Esophagus squamous epithelium (tissue), 5 donors: ENCODE data around the gene GJD3. TPM values are rescaled to one million over a fixed set of nuclear protein-coding genes. Genes with fewer than 3 reads are reported as not detected.

Source experiments
- DNase-seq: peaks from one replicate; lab custom pipeline; 2025; lab: John Stamatoyannopoulos, UW
- H3K27ac ChIP-seq, 4 donors: fragments of 200-600 bp; sonication (generic); one replicate each; pipeline ENCODE4 v1.5.1; 2016 to 2019; ENCODE audit warnings: mild to moderate bottlenecking in 1 of 4
- H3K27me3 ChIP-seq, 4 donors: fragments of 200-600 bp; sonication (generic); 1 replicate in 3 of 4; 2 replicates in 1 of 4; pipeline versions ENCODE4 v1.5.1 to v1.6.0; 2017 to 2021; ENCODE audit warnings: antibody characterized with exemption in 1 of 4
- H3K36me3 ChIP-seq, 3 donors: fragments of 200-600 bp; sonication (generic); one replicate each; pipeline ENCODE4 v1.5.1; 2016 to 2019
- H3K4me1 ChIP-seq, 3 donors: fragments of 200-600 bp; sonication (generic); one replicate each; pipeline ENCODE4 v1.5.1; 2017 to 2019
- H3K4me3 ChIP-seq, 4 donors: fragments of 200-600 bp; sonication (generic); 1 replicate in 3 of 4; 2 replicates in 1 of 4; pipeline ENCODE4 v1.5.1; 2016 to 2019; ENCODE audit warnings: mild to moderate bottlenecking in 2 of 4, moderate library complexity in 1 of 4
- H3K9me3 ChIP-seq, 3 donors: fragments of 200-600 bp; sonication (generic); one replicate each; pipeline ENCODE4 v1.5.1; 2016 to 2019
- POLR2A ChIP-seq, 4 donors: fragments of 450-650 bp; IDR thresholded peaks; one replicate each; pipeline ENCODE4 v1.6.1; 2017; ENCODE audit warnings: antibody characterized with exemption in 4 of 4, mild to moderate bottlenecking in 4 of 4, moderate library complexity in 3 of 4
- WGBS, 2 donors: methylation state at CpG; one replicate each; pipeline ENCODE4 v1.1.5; 2018; 5-methylcytosine and 5-hydroxymethylcytosine counted together
- intact Hi-C: fragments of 100-400 bp; cut with DNase I; formaldehyde crosslinking; loops from one replicate; pipeline ENCODE4 v1.15.0; 2022
- total RNA-seq, 4 donors: library from RNA; depleted of rRNA; stranded (reverse); fragments of >200 nt; gene quantifications; one replicate each; pipeline ENCODE4 v1.1.0, GENCODE V29; 2016
- TF ChIP-seq, protein P1 (sequence below), 6 experiments: fragments of 450-650 bp in 4 of 6; fragments of 200-600 bp in 2 of 6; sonication (generic) in 2 of 6; IDR thresholded peaks; one replicate each; pipeline ENCODE4 v1.5.1; 2016 to 2019; ENCODE audit warnings: antibody characterized with exemption in 6 of 6, mild to moderate bottlenecking in 4 of 6, moderate library complexity in 4 of 6
- donor health status: DM: yes; HTN: yes; CAD: no.

The GJD3 gene
- total RNA-seq, 4 donors from 2014 or later: 0.38 to 1.7 (median 0.47) TPM; not detected in 1

DNA sequence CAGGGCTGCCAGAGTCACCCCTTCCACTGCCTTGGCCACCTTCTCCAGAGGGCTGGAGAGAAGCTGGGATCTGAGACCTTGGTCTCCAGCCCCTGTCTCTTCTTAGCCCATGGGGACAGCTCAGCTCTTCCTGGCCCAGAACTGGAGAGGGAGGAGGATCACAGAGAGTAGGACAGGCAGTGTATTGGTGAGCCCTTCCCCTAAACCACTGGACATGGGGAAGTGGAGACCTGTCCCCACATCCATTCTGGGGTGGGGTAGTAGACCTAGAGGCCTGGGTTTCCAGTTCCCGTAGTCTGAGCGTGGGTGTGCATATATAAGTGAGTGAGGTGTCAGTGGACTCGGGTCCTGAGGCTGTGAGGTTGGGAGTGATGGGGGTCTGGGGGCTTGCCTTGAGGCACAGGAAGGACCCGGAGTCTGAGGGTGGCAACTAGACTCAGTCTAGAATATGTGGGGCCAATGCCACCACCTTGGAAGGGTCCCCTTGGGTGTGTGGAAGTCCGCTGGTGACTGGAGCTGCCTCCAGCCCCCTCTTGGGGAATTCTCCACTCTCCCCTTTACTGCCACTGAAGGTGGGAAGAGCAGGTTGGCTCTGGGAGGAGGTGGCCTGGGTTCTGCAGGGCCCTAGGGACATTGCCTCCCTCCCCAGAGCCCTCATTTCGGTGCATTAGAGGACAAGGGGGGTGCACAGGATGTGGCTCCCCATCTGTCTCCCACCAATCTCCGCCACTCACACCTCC lies 19.9 kb downstream of the GJD3 start:
- H3K9me3 ChIP-seq: no peaks in the 10 kb centered on the region
- H3K36me3 ChIP-seq: peaks cover 0 to 4% (median 0%) of the 10 kb centered on the region in 3 donors
- H3K27me3 ChIP-seq: no peaks in the 10 kb centered on the region
- peaks cover 72 to 99% (median 73%) of the 10 kb centered on the region in 3 donors for H3K4me1 ChIP-seq
- no peak for TF ChIP-seq POLR2A (IDR thresholded peaks at IDR 0.05)
- TF ChIP-seq, protein P1, sequence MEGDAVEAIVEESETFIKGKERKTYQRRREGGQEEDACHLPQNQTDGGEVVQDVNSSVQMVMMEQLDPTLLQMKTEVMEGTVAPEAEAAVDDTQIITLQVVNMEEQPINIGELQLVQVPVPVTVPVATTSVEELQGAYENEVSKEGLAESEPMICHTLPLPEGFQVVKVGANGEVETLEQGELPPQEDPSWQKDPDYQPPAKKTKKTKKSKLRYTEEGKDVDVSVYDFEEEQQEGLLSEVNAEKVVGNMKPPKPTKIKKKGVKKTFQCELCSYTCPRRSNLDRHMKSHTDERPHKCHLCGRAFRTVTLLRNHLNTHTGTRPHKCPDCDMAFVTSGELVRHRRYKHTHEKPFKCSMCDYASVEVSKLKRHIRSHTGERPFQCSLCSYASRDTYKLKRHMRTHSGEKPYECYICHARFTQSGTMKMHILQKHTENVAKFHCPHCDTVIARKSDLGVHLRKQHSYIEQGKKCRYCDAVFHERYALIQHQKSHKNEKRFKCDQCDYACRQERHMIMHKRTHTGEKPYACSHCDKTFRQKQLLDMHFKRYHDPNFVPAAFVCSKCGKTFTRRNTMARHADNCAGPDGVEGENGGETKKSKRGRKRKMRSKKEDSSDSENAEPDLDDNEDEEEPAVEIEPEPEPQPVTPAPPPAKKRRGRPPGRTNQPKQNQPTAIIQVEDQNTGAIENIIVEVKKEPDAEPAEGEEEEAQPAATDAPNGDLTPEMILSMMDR (IDR thresholded peaks at IDR 0.05): no peak
- peak overlapping the region; percentile 22 to 84 (median 72) for H3K4me3 ChIP-seq
- WGBS, 2 donors: 33 to 37% methylated on average over 3 to 7 of the region's 7 CpGs
- intact Hi-C loops: no loop called here
- no peak for DNase-seq
- H3K27ac ChIP-seq: peak overlapping the region; percentile 86 to 98 (median 94)

DNA sequence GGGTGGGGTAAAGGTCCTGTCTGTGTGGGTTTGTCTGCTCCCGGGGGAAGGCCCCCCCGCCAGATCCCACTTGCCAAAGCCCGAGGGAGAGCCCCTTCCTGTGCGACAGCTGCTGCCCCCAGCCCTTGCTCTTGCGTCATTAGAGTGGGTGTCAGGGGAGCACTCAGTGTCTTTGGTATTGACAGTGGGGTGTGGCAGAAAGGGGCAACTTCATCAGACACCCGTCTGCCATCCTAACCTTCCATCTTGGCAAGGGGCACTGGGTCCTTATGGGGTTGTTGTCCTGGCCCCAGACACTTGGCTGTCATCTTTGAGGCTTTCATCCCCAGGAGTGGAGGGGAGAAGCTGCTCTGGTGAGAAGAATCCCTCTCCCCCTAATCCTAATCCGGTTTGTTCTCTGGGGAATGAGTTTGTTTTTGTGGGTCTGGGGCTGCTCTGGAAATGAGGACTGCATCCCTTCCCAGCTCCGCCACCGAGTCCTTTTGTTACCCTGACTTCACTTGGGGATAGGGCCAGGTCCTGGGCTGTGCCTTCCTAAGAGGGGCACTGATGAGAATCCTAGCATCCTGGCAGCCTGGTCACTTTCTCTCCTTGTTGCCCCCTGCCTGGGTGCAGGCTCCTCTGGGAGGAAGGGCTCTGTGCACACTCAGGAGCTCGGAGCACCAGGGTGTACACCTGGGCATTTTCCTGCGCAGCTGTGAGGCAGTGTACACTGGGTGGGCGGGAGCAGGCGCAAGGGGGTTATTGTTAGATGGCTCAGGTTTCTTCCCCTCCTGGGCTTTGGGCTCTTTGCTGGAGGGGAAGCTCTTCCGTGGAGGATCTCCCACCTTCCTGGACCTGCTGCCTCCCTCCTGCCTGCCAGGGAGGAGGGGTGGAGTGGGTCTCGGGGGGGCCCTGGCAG lies 21.1 kb downstream of the GJD3 start:
- DNase-seq: no peak
- Histone ChIP-seq H3K36me3 (no peaks in the 10 kb centered on the region), H3K4me1 (peaks cover 63 to 99% (median 72%) of the 10 kb centered on the region in 3 donors), H3K9me3 (no peaks in the 10 kb centered on the region), H3K27me3 (no peaks in the 10 kb centered on the region), H3K27ac (peak overlapping the region; percentile 86 to 98 (median 94)), H3K4me3 (peak overlapping the region; percentile 44 to 84 (median 72))
- TF ChIP-seq, protein P1 (IDR thresholded peaks at IDR 0.05): no peak
- no peak for TF ChIP-seq POLR2A (IDR thresholded peaks at IDR 0.05)
- intact Hi-C loops: no loop called here
- WGBS, 2 donors: 26 to 34% methylated on average over 5 to 9 of the region's 15 CpGs

DNA sequence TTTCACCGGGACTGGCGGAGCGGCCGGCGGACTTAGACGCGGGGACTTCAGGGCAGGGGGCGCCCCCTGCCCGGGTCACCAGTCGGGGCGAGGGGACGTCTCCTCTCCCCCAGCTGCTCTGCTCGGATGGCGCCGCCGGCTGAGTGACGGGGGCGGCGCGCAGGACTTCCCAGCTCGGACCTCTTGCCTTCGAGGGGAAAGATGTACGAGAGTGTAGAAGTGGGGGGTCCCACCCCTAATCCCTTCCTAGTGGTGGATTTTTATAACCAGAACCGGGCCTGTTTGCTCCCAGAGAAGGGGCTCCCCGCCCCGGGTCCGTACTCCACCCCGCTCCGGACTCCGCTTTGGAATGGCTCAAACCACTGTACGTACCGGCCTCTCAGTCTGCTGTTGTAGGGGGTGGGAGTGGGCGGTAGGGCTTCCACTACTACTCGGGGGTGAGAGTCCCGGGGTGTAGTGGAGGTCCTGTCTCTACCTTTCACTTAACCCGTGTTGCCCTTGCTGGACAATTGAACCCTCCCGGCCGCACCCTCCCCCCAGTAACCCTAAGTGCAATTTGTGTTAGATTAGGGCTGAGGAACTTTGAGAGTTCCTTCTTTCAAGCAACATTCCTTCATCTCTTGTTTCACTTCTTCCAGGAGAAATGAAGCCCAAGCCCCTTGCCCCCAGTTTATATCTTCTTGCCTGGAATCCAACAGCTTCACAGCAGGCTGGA lies 21.9 kb downstream of the GJD3 start:
- H3K4me1 ChIP-seq: peaks cover 55 to 99% (median 72%) of the 10 kb centered on the region in 3 donors
- no peaks in the 10 kb centered on the region for H3K27me3 ChIP-seq
- H3K9me3 ChIP-seq: no peaks in the 10 kb centered on the region
- peak overlapping the region; percentile 86 to 98 (median 94) for H3K27ac ChIP-seq
- peak overlapping the region; percentile 44 to 84 (median 72) for H3K4me3 ChIP-seq
- intact Hi-C loops: no loop called here
- no peak for DNase-seq
- no peaks in the 10 kb centered on the region for H3K36me3 ChIP-seq
- TF ChIP-seq, protein P1 (IDR thresholded peaks at IDR 0.05): no peak
- TF ChIP-seq POLR2A (IDR thresholded peaks at IDR 0.05): no peak
- 7 to 22% methylated on average over 6 of the region's 38 CpGs for WGBS, 2 donors

DNA sequence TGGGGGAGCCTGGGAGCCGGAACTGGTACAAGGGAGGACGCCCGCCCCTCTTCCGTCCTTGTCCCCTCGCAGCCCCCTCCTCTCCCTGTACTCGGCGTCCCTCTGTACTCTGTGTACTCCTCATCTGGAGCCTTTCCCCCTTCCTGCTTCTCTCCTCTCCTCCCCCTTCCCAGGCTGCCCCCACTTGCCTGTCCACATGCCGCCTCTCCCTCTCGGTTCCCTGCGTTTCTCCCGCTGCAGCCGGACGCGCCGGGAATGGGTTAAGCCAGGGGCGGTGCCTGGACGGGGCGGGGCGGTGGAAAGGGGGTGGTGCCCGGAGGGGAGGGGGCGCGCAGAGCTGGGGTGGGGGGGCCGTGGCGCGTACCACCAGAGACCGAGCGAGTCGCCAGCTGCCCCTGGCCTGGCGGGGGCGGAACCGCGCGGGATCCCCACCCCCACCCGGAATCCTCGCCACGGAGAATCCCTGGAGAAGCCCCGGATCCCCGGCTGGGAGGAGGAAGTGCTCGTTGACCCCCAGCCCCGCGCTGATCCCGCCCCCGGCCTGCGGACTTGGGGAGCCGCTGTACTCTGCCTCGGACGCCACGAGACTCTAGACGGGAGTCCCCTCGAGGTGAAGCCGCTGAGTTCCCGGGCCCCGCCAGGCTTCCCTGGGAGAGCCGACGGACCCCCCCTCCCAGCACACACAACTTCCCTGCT lies 22.6 kb downstream of the GJD3 start:
- H3K4me1 ChIP-seq: peaks cover 48 to 99% (median 66%) of the 10 kb centered on the region in 3 donors
- no peaks in the 10 kb centered on the region for H3K27me3 ChIP-seq
- H3K4me3 ChIP-seq: peak overlapping the region; percentile 44 to 84 (median 72)
- no peaks in the 10 kb centered on the region for H3K36me3 ChIP-seq
- peak overlapping the region; percentile 86 to 98 (median 94) for H3K27ac ChIP-seq
- intact Hi-C loops: no loop called here
- DNase-seq: no peak
- TF ChIP-seq, protein P1 (IDR thresholded peaks at IDR 0.05): no peak
- peak in 2 of 4 donors; percentile 17 to 22 for TF ChIP-seq POLR2A (IDR thresholded peaks at IDR 0.05)
- H3K9me3 ChIP-seq: no peaks in the 10 kb centered on the region
- 0 to 5% methylated on average over 6 to 11 of the region's 55 CpGs for WGBS, 2 donors
